CD4-positive, alpha-beta T cell treated with Interleukin-15 for 4 hours (primary cell): ENCODE results near the gene WFDC11.
A peak's percentile ranks its signal among the peaks of the same experiment; 100 is the strongest.
"Not testable (repeated sequence)": the region's sequence is repeated elsewhere in the genome, so short reads cannot be mapped to it uniquely, and the experiment has no call there.

Experiments
- DNase-seq: peaks from one replicate; pipeline ENCODE4 v3.0.0-alpha.2; 2020; ENCODE audit warnings: low spot score

Gene WFDC11

GRCh38 chr20:45670139-45670538 lies at the start of gene WFDC11:
WFDC11 (minus strand) TSS chr20:45670239; CDS start chr20:45650600, 19,639 bp downstream.
- no peak for DNase-seq

GRCh38 chr20:45716141-45716688 lies 46.2 kb upstream of the WFDC11 start:
- not testable (repeated sequence) for DNase-seq

GRCh38 chr20:45704969-45705637 lies 35.1 kb upstream of the WFDC11 start, which contains the start of gene WFDC10B:
WFDC10B (minus strand) TSS chr20:45705019; CDS start chr20:45685992, 19,027 bp downstream.
- no peak for DNase-seq

GRCh38 chr20:45701873-45702272 lies 31.8 kb upstream of the WFDC11 start, which contains the start of gene WFDC13:
WFDC13 (plus strand) TSS chr20:45702038; CDS start chr20:45702124, 86 bp downstream.
- no peak for DNase-seq

- no peak for DNase-seq
Observed at GRCh38 chr20:45701104-45701503, 31.1 kb upstream of the WFDC11 start.

GRCh38 chr20:45695496-45695895 lies 25.5 kb upstream of the WFDC11 start:
- DNase-seq: no peak

- DNase-seq: not testable (repeated sequence)
Observed at GRCh38 chr20:45693346-45693745, 23.3 kb upstream of the WFDC11 start.

- no peak for DNase-seq
Observed at GRCh38 chr20:45685896-45686295, 15.9 kb upstream of the WFDC11 start.

- no peak for DNase-seq
Observed at GRCh38 chr20:45679650-45680049, 9.6 kb upstream of the WFDC11 start.

GRCh38 chr20:45672765-45673164 lies 2.7 kb upstream of the WFDC11 start:
- no peak for DNase-seq

- not testable (repeated sequence) for DNase-seq
Observed at GRCh38 chr20:45657038-45657437, 13.0 kb downstream of the WFDC11 start.

- DNase-seq: not testable (repeated sequence)
Observed at GRCh38 chr20:45651726-45652125, 18.3 kb downstream of the WFDC11 start.

- no peak for DNase-seq
Observed at GRCh38 chr20:45649312-45649863, 20.7 kb downstream of the WFDC11 start.

GRCh38 chr20:45647441-45648050 lies 22.5 kb downstream of the WFDC11 start:
- no peak for DNase-seq

- no peak for DNase-seq
Observed at GRCh38 chr20:45646875-45647274, 23.2 kb downstream of the WFDC11 start.

- not testable (repeated sequence) for DNase-seq
Observed at GRCh38 chr20:45645869-45646268, 24.2 kb downstream of the WFDC11 start.

- DNase-seq: not testable (repeated sequence)
Observed at GRCh38 chr20:45641076-45641475, 29.0 kb downstream of the WFDC11 start.

GRCh38 chr20:45639687-45640086 lies 30.4 kb downstream of the WFDC11 start:
- DNase-seq: no peak

- no peak for DNase-seq
Observed at GRCh38 chr20:45636513-45636912, 33.5 kb downstream of the WFDC11 start.

GRCh38 chr20:45631184-45631583 lies 38.9 kb downstream of the WFDC11 start, which contains the start of gene WFDC9:
WFDC9 (minus strand) TSS chr20:45631284; CDS start chr20:45610181, 21,103 bp downstream.
- DNase-seq: no peak

- no peak for DNase-seq
Observed at GRCh38 chr20:45630371-45630770, 39.7 kb downstream of the WFDC11 start.

GRCh38 chr20:45629496-45630100 lies 40.4 kb downstream of the WFDC11 start, which contains the start of gene WFDC10A:
WFDC10A (plus strand) TSS chr20:45629739; CDS start chr20:45629814, 75 bp downstream.
- peak; percentile 6 for DNase-seq
